HG03159 (cell line): ENCODE data around the gene NUP88.

Experiments used
- ATAC-seq: cut with Tn5 transposase; IDR thresholded peaks from one replicate; pipeline ENCODE4 v1.9.1; 2021; ENCODE audit warnings: mild to moderate bottlenecking, moderate library complexity; ENCODE audit not compliant: unreplicated experiment

NUP88 gene

DNA sequence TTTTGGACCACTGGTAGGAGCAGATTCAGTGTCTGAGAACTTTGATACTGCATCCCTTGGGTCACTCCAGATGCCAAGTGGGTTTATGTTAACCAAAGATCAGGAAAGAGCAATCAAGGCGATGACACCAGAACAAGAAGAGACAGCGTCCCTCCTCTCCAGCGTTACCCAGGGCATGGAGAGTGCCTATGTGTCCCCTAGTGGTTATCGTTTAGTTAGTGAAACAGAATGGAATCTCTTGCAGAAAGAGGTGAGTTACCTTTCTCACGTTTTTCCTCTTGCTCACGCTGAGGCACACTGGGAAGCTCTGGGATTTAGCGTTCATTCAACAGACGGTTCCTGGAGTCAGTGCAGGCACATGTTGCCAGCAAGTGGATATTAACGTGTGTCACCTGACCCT is 58.0 kb downstream of the NUP88 start:
- no peak for ATAC-seq

DNA sequence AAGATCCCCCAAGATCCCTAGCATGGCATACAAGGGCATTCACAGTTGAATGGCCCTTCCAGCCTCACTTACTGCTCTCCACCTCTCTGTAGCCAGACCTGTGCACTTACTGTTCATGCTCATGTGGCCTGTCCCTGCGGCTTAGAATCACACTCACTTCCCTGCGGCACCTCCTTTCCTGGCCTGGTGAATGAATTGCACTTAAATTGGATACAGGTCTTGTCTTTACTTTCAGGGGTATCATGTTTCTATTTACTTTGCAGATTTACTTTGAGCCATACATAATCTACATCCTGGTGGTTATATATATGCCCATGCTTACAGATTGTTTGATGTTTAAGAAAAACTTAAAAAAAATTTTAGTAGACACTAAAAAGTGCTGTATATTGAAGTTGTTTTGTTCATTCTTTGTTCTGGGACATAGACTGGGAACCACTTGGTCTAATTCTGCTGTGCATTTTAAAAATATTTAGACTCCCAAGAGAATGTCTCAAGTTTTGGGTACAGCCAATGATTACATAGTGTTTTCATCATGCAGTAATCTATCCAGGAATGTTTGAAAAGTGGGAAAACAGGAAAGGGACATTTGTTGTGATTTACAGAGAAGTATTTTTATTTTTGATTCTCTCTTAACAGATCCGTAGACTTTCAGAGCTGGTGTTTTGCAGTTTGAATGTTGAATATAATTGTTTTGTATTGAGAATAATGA is 63.9 kb downstream of the NUP88 start:
- ATAC-seq = no peak

DNA sequence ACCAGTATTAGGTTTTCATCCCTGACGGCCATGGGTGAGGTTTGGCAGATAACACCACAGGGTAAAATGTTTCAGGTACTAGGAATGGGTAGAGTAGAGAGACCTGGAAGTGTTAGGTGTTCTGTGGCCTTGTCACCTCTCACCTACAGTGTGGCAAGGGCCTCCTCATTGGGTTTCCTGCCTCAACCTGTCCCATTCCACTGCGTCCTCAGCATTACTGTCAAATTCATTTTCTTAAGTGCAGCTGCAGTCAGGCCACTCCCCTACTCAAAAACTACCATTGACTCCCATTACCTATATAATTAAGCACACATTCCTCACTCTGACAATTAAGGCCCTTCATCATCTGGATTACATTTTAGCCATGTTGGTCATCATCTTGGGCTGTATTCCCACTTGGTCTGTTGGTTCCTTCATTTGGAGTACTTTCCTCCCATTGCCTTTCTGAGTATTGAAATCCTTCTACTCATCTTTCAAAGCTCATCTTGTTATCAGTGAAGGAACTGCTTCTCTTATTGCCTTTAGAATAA is 64.5 kb downstream of the NUP88 start:
- no peak for ATAC-seq

DNA sequence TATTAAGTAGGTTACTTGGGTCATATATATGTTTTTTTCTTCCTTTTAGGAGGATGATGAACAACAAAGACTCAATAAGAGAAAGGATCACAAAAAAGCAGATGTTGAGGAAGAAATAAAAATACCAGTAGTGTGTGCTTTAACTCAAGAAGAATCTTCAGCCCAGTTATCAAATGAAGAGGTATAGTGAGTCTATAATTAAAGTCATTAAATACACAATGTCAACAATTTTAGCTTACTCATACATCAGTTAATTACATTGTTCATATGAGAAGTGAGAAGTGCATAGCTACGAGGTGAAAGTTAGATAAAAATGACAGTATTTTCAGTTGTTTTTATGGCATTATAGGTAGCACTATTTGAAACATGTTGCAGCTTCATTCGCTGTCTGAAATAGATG is 65.2 kb downstream of the NUP88 start:
- ATAC-seq = no peak

DNA sequence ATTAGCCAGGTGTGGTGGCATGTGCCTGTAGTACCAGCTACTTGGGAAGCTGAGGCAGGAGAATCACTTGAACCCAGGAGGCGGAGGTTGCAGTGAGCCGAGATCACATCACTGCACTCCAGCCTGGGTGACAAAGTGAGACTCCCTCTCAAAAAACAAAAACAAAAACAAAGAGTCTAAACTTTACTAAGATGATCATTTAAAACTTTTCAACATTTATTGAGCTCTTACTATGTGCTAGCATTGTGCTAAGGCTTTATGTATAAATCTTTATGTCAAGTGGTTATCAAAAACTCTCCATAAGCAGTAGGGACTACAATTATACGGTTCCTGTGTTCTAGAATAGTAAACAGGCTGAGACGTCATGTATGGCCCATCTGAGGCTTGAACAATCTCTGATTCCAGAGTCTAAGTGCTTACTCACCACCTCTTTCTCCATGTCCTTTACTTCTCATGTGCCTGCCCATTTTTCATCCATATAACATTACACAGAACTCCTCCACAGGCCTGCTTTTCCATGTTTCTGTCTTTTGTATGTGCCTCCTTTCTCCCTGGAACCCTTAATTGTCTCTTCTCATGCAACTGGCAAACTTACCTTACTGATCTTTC is 66.7 kb downstream of the NUP88 start:
- ATAC-seq = no peak

DNA sequence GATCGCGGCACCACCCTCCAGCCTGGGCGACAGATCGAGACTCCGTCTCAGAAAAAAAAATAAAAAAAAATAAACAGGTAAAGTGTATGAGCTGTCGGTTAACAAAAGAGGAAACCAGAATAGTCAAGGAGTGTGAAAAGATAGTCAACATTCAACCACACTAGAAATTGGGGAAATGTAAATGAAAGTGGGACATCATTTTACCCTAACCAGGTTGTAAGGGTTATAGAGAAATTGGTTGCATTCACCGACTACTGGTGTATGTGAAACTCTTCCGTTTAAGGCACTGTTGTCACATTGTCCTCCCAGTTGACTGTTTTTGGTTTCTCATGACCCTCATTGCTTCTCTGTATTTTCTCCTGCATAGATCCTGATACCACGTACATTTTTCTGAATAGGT is 74.5 kb downstream of the NUP88 start:
- no peak for ATAC-seq
